ENCODE data around the gene ARID4B. TPM values are rescaled to one million over a fixed set of nuclear protein-coding genes. Genes with fewer than 3 reads are reported as not detected.

The ARID4B gene
- total RNA-seq, 1 donor from 2014 or later = 43.6 TPM

- H3K36me3 Mint-ChIP-seq (ENCODE audit: low read depth) = peaks cover 3% of the 10 kb centered on the region
- DNase-seq (ENCODE audit: low read depth, low spot score) = no peak
- no peak overlapping the region for H3K27ac Mint-ChIP-seq (ENCODE audit: unreplicated experiment)
- H3K9me3 Mint-ChIP-seq = peaks cover 3% of the 10 kb centered on the region
- peaks cover 7% of the 10 kb centered on the region for H3K4me1 Mint-ChIP-seq
- TF ChIP-seq CTCF (conservative IDR thresholded peaks at IDR 0.05) = no peak
- H3K4me3 Mint-ChIP-seq = no peak overlapping the region
- H3K27me3 Mint-ChIP-seq (ENCODE audit: low read depth) = no peaks in the 10 kb centered on the region
Measured at GRCh38 chr1:235351898-235352297, 23.9 kb upstream of the ARID4B start.

GRCh38 chr1:235351441-235351840 lies 23.5 kb upstream of the ARID4B start:
- TF ChIP-seq CTCF (conservative IDR thresholded peaks at IDR 0.05) = no peak
- Mint-ChIP-seq H3K27me3 (ENCODE audit: low read depth) (no peaks in the 10 kb centered on the region), H3K9me3 (peaks cover 3% of the 10 kb centered on the region), H3K27ac (ENCODE audit: unreplicated experiment) (no peak overlapping the region), H3K4me1 (peaks cover 5% of the 10 kb centered on the region), H3K36me3 (ENCODE audit: low read depth) (peaks cover 3% of the 10 kb centered on the region), H3K4me3 (no peak overlapping the region)
- no peak for DNase-seq (ENCODE audit: low read depth, low spot score)

GRCh38 chr1:235343726-235344125 lies 15.7 kb upstream of the ARID4B start:
- Mint-ChIP-seq H3K27ac (ENCODE audit: unreplicated experiment) (no peak overlapping the region), H3K4me3 (no peak overlapping the region), H3K27me3 (ENCODE audit: low read depth) (no peaks in the 10 kb centered on the region), H3K36me3 (ENCODE audit: low read depth) (peaks cover 11% of the 10 kb centered on the region), H3K9me3 (no peaks in the 10 kb centered on the region), H3K4me1 (no peaks in the 10 kb centered on the region)
- no peak for TF ChIP-seq CTCF (conservative IDR thresholded peaks at IDR 0.05)
- no peak for DNase-seq (ENCODE audit: low read depth, low spot score)

- Mint-ChIP-seq H3K9me3 (no peaks in the 10 kb centered on the region), H3K36me3 (ENCODE audit: low read depth) (peaks cover 11% of the 10 kb centered on the region), H3K27ac (ENCODE audit: unreplicated experiment) (no peak overlapping the region), H3K27me3 (ENCODE audit: low read depth) (no peaks in the 10 kb centered on the region), H3K4me3 (no peak overlapping the region), H3K4me1 (no peaks in the 10 kb centered on the region)
- TF ChIP-seq CTCF (conservative IDR thresholded peaks at IDR 0.05) = no peak
- DNase-seq (ENCODE audit: low read depth, low spot score) = no peak
Measured at GRCh38 chr1:235342471-235342870, 14.5 kb upstream of the ARID4B start.

GRCh38 chr1:235342039-235342438 lies 14.1 kb upstream of the ARID4B start:
- Mint-ChIP-seq H3K4me1 (no peaks in the 10 kb centered on the region), H3K9me3 (no peaks in the 10 kb centered on the region), H3K36me3 (ENCODE audit: low read depth) (peaks cover 11% of the 10 kb centered on the region), H3K27me3 (ENCODE audit: low read depth) (no peaks in the 10 kb centered on the region), H3K4me3 (no peak overlapping the region), H3K27ac (ENCODE audit: unreplicated experiment) (no peak overlapping the region)
- TF ChIP-seq CTCF (conservative IDR thresholded peaks at IDR 0.05) = no peak
- DNase-seq (ENCODE audit: low read depth, low spot score) = no peak

- TF ChIP-seq CTCF (conservative IDR thresholded peaks at IDR 0.05) = no peak
- H3K9me3 Mint-ChIP-seq = no peaks in the 10 kb centered on the region
- no peak for DNase-seq (ENCODE audit: low read depth, low spot score)
- H3K4me1 Mint-ChIP-seq = no peaks in the 10 kb centered on the region
- peaks cover 11% of the 10 kb centered on the region for H3K36me3 Mint-ChIP-seq (ENCODE audit: low read depth)
- H3K27ac Mint-ChIP-seq (ENCODE audit: unreplicated experiment) = no peak overlapping the region
- no peak overlapping the region for H3K4me3 Mint-ChIP-seq
- H3K27me3 Mint-ChIP-seq (ENCODE audit: low read depth) = no peaks in the 10 kb centered on the region
Measured at GRCh38 chr1:235341334-235341733, 13.4 kb upstream of the ARID4B start.

All from neural crest cell (in vitro differentiated cells).